ENCODE results near the gene CDYL2.

GRCh38 chr16:80607204-80607603 is 197.2 kb downstream of the CDYL2 start:
- TF ChIP-seq CTCF (IDR thresholded peaks at IDR 0.05; ENCODE audit: low read depth, low read length, missing input control) (no peak), MAX (IDR thresholded peaks at IDR 0.05) (no peak), JUND (IDR thresholded peaks at IDR 0.05) (no peak), TAF1 (conservative IDR thresholded peaks at IDR 0.05) (no peak), RAD21 (IDR thresholded peaks at IDR 0.05) (no peak), ZBTB33 (IDR thresholded peaks at IDR 0.05) (no peak), ATF3 (IDR thresholded peaks at IDR 0.05) (no peak), SP1 (IDR thresholded peaks at IDR 0.05) (no peak), HNF4G (IDR thresholded peaks at IDR 0.05) (no peak), FOXA1 (IDR thresholded peaks at IDR 0.05) (no peak), REST (IDR thresholded peaks at IDR 0.05) (no peak), GABPA (IDR thresholded peaks at IDR 0.05 in 1 of 2, conservative IDR thresholded peaks at IDR 0.05 in 1 of 2) (no peak)

Measured in liver (tissue), 3 donors.